Measurements from ENCODE around the gene ITPR2. TPM values are rescaled to one million over a fixed set of nuclear protein-coding genes. Genes with fewer than 3 reads are reported as not detected.

ITPR2 gene
- total RNA-seq, 1 donor from 2014 or later: 64.0 TPM

DNA sequence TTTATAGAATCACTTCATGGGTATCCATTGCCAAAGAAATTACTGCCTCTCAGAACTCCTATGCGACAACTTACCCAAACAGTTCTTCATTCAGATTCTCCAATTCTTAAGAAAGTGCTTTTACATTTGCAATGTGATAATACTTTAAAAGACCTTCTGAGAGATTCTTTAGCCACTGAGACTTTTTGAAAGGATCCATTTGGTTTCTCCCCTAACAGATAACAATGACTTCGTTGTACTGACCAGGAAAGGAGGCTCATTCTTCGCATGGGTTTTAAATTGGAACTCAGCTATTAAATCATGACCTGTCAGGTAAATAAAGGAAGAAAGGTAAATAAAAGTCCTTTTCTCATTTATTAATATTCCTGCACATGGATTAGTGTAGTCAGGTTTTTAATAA, 14.8 kb downstream of the ITPR2 start:
- intact Hi-C loops (cut with DNase I): no loop called here
- TF ChIP-seq, protein P1, sequence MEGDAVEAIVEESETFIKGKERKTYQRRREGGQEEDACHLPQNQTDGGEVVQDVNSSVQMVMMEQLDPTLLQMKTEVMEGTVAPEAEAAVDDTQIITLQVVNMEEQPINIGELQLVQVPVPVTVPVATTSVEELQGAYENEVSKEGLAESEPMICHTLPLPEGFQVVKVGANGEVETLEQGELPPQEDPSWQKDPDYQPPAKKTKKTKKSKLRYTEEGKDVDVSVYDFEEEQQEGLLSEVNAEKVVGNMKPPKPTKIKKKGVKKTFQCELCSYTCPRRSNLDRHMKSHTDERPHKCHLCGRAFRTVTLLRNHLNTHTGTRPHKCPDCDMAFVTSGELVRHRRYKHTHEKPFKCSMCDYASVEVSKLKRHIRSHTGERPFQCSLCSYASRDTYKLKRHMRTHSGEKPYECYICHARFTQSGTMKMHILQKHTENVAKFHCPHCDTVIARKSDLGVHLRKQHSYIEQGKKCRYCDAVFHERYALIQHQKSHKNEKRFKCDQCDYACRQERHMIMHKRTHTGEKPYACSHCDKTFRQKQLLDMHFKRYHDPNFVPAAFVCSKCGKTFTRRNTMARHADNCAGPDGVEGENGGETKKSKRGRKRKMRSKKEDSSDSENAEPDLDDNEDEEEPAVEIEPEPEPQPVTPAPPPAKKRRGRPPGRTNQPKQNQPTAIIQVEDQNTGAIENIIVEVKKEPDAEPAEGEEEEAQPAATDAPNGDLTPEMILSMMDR (IDR thresholded peaks at IDR 0.05): no peak
- ATAC-seq: no peak
- Histone ChIP-seq H3K36me3 (no peaks in the 10 kb centered on the region), H3K9me3 (no peaks in the 10 kb centered on the region), H3K4me3 (no peak overlapping the region), H3K27ac (no peak overlapping the region), H3K4me1 (no peaks in the 10 kb centered on the region), H3K27me3 (ENCODE audit: low read depth) (no peaks in the 10 kb centered on the region)
- DNase-seq: no peak

DNA sequence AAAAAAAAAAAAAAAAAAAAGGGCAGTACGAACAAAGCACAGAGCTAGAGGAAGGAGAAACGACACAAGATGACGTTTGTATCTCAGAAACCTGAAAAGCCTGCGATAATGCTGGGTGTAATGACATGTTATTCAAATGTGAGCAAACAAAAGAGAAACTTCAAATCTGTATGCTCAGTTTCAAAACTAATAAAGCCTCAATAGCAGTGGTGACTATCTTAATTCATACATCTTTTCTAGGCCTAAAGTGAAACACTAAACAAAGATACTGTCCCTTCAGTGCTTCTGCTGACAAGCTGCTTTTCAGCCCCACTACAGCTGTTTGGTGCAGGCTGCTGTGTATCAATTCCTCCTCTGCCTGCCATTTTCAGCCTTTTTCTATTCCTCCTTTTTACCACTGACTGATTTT, 15.8 kb downstream of the ITPR2 start:
- H3K9me3 ChIP-seq: no peaks in the 10 kb centered on the region
- no peak for DNase-seq

DNA sequence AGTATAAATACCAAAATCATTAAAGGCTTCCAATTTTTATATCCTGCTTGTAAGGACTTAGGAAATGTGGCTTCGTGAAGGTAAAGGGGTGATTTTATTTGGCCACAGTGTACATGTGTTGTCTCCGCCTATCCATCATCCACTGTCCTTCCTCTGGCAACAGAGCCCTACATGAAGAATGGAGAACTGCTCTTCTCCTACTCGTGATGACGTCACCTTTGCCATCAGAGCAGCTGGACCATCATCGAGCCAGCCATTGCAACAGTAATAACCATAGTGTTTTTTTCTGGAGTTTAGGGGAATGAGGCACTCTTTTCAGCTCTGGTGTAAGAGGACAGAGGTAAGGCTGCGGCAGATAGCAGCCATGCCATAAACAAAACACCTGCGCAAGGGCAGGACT, 19.2 kb downstream of the ITPR2 start:
- Histone ChIP-seq H3K27me3 (ENCODE audit: low read depth) (no peaks in the 10 kb centered on the region), H3K4me1 (peaks cover 12% of the 10 kb centered on the region), H3K4me3 (no peak overlapping the region), H3K9me3 (no peaks in the 10 kb centered on the region), H3K36me3 (no peaks in the 10 kb centered on the region), H3K27ac (no peak overlapping the region)
- TF ChIP-seq, protein P1 (IDR thresholded peaks at IDR 0.05): no peak
- intact Hi-C loops (cut with DNase I): no loop called here
- ATAC-seq: no peak
- DNase-seq: no peak

More for the DNA sequence above, 15.8 kb downstream of the ITPR2 start:
- intact Hi-C loops (cut with DNase I): no loop called here
- H3K36me3 ChIP-seq: no peaks in the 10 kb centered on the region
- TF ChIP-seq, protein P1 (IDR thresholded peaks at IDR 0.05): no peak
- no peak for ATAC-seq
- H3K27ac ChIP-seq: no peak overlapping the region
- no peaks in the 10 kb centered on the region for H3K4me1 ChIP-seq
- H3K4me3 ChIP-seq: no peak overlapping the region
- no peaks in the 10 kb centered on the region for H3K27me3 ChIP-seq (ENCODE audit: low read depth)

DNA sequence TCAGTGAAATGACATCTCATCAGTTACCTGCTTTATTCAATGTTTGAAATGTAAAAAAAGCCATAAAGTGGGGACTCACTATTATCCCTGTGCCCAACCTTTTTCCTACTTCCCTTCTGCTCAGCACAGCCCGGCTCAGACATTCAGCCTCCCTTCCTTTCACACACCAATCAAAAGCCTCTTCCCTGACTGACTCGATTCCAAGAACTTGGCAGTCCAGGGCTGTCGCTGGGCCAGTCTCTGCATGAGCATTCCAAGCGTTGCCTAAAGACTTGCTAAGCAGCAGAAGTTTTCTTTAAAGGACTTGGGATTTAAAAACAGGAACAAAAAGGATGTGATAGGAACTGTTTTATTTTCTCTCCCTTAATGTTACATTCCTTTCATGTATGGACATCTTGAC, 22.7 kb downstream of the ITPR2 start:
- peak overlapping the region; percentile 2 for H3K27ac ChIP-seq
- ATAC-seq (peak; percentile 75 to 87), DNase-seq (no peak)
- H3K9me3 ChIP-seq: no peaks in the 10 kb centered on the region
- intact Hi-C loops (cut with DNase I): no loop called here
- H3K4me3 ChIP-seq: no peak overlapping the region
- no peaks in the 10 kb centered on the region for H3K36me3 ChIP-seq
- peaks cover 12% of the 10 kb centered on the region for H3K4me1 ChIP-seq
- no peaks in the 10 kb centered on the region for H3K27me3 ChIP-seq (ENCODE audit: low read depth)
- TF ChIP-seq, protein P1 (IDR thresholded peaks at IDR 0.05): no peak

DNA sequence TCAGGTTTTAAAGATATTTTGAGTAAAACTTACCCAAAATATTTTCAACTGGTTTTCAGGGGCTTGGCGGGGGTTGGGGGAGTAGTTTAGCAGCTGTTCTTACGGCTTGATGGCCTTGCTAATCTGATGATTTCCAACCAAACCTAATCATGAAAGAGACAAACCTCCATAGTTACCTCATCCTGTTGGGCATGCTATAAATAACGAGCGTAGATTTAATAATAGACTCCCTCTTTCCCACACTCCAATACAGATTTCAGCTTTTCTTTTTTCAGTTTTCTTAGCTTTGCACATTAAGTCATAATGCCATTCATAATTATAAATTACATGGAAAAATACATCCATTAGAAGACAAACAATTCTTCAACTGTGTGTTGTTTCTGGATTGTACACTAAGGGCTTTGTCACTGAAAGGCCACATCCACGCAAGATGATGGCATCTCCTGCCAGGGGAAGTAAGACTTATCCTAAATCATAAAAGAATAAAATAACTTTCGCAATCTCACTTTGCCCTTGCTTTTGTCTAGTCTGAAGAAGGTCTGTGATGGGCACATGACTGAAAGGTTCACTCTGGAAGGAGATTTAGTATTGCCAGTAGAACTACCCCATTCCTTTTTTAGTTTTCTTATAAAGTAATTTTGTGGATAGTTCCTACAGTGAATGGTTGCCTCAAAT, 23.2 kb downstream of the ITPR2 start:
- TF ChIP-seq, protein P1 (IDR thresholded peaks at IDR 0.05): no peak
- Histone ChIP-seq H3K9me3 (no peaks in the 10 kb centered on the region), H3K4me1 (peaks cover 12% of the 10 kb centered on the region), H3K27me3 (ENCODE audit: low read depth) (no peaks in the 10 kb centered on the region), H3K27ac (peak overlapping the region; percentile 2), H3K4me3 (no peak overlapping the region), H3K36me3 (no peaks in the 10 kb centered on the region)
- DNase-seq: no peak
- ATAC-seq: no peak
- intact Hi-C loops (cut with DNase I): no loop called here
